IPS-18a (cell line): ENCODE data around the gene TIPRL.

Experiments used
- H3K27ac ChIP-seq: one replicate; pipeline ENCODE4 v1.5.1; 2013; ENCODE audit warnings: low read length
- H3K27me3 ChIP-seq: one replicate; pipeline ENCODE4 v1.6.1; 2013; ENCODE audit warnings: mild to moderate bottlenecking, low read length; ENCODE audit not compliant: control insufficient read depth, insufficient read depth
- H3K36me3 ChIP-seq: one replicate; pipeline ENCODE4 v1.6.1; 2013; ENCODE audit warnings: low read depth, low read length; ENCODE audit not compliant: control insufficient read depth
- H3K4me1 ChIP-seq: one replicate; pipeline ENCODE4 v1.6.1; 2013; ENCODE audit warnings: low read depth, low read length; ENCODE audit not compliant: control insufficient read depth
- H3K4me3 ChIP-seq: one replicate; pipeline ENCODE4 v1.5.1; 2013; ENCODE audit warnings: low read length
- H3K9ac ChIP-seq: one replicate; pipeline ENCODE4 v1.6.1; 2013; ENCODE audit warnings: mild to moderate bottlenecking, low read length, moderate library complexity
- H3K9me3 ChIP-seq: one replicate; pipeline ENCODE4 v1.6.1; 2013; ENCODE audit warnings: low read depth, low read length; ENCODE audit not compliant: control insufficient read depth

TIPRL gene

DNA sequence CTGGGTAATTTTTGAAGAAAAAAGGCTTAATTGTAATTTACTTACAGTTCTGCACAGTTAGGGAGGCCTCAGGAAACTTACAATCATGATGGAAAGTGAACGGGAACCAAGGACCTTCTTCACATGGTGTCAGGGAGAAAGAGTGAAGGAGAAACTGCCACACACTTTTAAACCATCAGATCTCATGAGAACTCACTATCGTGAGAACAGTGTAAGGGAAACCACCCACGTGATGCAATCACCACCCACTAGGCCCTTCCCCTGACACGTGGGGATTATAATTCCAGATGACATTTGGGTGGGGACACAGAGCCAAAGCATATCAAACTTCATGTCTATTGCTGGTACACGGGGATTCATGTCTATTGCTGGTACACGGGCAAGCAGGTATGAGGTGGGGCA, 41.7 kb downstream of the TIPRL start:
- Histone ChIP-seq H3K36me3 (no peaks in the 10 kb centered on the region), H3K4me3 (no peak overlapping the region), H3K9ac (no peak overlapping the region), H3K4me1 (peaks cover 20% of the 10 kb centered on the region), H3K9me3 (no peaks in the 10 kb centered on the region), H3K27me3 (no peaks in the 10 kb centered on the region), H3K27ac (no peak overlapping the region)

- Histone ChIP-seq H3K9ac (no peak overlapping the region), H3K4me3 (no peak overlapping the region), H3K27me3 (peaks cover under 1% of the 10 kb centered on the region), H3K4me1 (peaks cover 20% of the 10 kb centered on the region), H3K9me3 (no peaks in the 10 kb centered on the region), H3K27ac (no peak overlapping the region), H3K36me3 (no peaks in the 10 kb centered on the region)
Measured at GRCh38 chr1:168221275-168221674, 42.5 kb downstream of the TIPRL start.

DNA sequence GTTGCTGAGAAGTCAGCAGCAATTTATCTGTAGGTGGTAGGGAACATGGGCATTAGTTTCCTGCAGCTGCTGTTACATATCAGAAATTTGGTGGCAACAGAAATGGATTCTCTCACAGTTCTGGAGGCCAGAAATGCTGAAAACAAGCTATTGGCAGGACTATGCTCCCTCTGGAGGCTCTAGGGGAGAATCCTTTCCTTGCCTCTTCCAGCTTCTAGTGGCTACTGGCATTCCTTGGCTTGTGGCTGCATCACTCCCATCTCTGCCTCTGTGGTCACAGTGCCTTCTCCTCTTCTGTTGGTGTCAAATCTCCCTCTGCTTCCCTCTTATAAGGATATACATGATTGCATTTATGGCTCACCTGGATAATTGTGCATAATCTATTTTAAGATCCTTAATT, 44.5 kb downstream of the TIPRL start:
- no peak overlapping the region for H3K9ac ChIP-seq
- H3K27me3 ChIP-seq = peaks cover 3% of the 10 kb centered on the region
- H3K9me3 ChIP-seq = no peaks in the 10 kb centered on the region
- H3K36me3 ChIP-seq = no peaks in the 10 kb centered on the region
- no peak overlapping the region for H3K4me3 ChIP-seq
- peaks cover 13% of the 10 kb centered on the region for H3K4me1 ChIP-seq
- H3K27ac ChIP-seq = no peak overlapping the region

DNA sequence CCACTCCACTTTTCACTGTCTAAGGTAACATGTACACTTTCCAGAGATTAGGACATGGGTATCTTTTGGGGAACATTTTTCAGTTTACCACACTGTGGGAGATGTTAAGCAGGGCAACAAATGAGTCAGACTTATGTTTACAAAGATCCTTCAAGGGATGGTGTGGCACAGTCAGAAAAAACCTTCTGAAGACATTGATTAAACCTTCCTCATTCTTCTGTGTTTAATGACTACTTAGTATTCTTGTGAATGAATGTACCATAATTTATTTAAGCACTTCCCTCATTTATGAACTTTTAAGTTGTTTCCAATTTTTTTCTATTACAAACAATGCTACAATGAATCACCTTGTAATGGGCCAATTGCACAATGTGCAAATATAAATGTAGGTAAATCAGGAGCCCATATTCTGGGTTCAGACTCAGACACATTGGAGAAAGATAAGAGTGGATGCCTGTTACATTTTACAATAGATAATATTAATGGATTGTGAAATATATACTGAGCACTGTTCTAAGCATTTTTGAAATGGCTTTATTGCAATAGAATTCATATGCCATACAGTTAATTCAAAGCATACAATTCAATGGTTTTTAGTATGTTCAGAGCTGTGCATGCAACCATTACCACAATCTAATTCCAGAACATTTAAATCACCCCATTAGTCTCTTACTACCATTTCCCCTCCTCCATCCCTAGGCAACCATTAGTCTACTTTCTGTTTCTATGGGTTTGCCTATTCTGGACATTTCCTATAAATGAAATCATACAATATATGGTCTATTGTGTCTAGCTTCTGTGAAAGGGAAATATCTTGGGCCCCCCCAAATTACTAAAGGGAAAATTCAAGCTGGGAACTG, 45.1 kb downstream of the TIPRL start:
- Histone ChIP-seq H3K4me3 (no peak overlapping the region), H3K9ac (no peak overlapping the region), H3K36me3 (no peaks in the 10 kb centered on the region), H3K27me3 (peaks cover 3% of the 10 kb centered on the region), H3K9me3 (no peaks in the 10 kb centered on the region), H3K4me1 (peaks cover 7% of the 10 kb centered on the region), H3K27ac (no peak overlapping the region)

GRCh38 chr1:168224991-168225390, 46.2 kb downstream of the TIPRL start:
- Histone ChIP-seq H3K4me3 (peak overlapping the region; percentile 81), H3K9ac (peak overlapping the region; percentile 80), H3K27ac (no peak overlapping the region)

DNA sequence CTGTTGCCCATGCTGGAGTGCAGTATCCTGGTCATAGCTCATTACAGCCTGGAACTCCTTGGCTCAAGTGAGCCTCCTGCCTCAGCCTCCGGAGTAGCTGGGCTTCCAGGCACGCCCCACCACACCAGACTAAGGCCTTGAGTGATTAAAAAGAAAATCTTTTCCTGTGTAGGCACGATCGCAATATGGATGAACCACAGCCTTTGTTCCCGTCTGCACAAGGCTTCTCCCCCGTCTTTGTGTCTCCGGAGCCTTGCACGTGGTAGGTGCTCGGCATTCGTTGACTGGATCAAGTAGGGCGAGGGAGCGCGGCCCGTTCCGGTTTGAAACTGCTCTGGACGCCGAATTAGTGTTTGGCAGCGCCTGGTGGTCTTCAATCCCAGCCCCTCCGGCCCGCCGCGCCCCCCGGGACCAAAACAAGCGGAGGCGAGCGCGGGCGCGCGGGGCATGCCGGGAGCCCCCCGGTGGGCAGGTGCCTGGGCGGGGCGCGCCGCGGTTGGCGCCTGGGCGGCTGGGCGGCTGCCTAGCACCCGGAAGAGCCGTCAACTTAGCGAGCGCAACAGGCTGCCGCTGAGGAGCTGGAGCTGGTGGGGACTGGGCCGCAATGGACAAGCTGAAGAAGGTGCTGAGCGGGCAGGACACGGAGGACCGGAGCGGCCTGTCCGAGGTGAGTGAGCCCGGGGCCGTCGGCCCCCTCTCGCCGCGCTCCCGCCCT, 46.9 kb downstream of the TIPRL start, which contains the start of gene SFT2D2:
SFT2D2 (plus strand) TSS at position 529 of the 715 bp plus-strand sequence; CDS start at position 605, 76 bp downstream.
- no peaks in the 10 kb centered on the region for H3K9me3 ChIP-seq
- peaks cover 3% of the 10 kb centered on the region for H3K27me3 ChIP-seq
- no peaks in the 10 kb centered on the region for H3K4me1 ChIP-seq
- H3K27ac ChIP-seq = peak within 1 kb of the TSS; percentile 67
- H3K4me3 ChIP-seq = peak within 1 kb of the TSS; percentile 81
- H3K36me3 ChIP-seq = no peaks in the 10 kb centered on the region
- H3K9ac ChIP-seq = peak within 1 kb of the TSS; percentile 80

More at GRCh38 chr1:168224991-168225390, 46.2 kb downstream of the TIPRL start:
- Histone ChIP-seq H3K27me3 (peaks cover 3% of the 10 kb centered on the region), H3K36me3 (no peaks in the 10 kb centered on the region), H3K9me3 (no peaks in the 10 kb centered on the region), H3K4me1 (no peaks in the 10 kb centered on the region)

DNA sequence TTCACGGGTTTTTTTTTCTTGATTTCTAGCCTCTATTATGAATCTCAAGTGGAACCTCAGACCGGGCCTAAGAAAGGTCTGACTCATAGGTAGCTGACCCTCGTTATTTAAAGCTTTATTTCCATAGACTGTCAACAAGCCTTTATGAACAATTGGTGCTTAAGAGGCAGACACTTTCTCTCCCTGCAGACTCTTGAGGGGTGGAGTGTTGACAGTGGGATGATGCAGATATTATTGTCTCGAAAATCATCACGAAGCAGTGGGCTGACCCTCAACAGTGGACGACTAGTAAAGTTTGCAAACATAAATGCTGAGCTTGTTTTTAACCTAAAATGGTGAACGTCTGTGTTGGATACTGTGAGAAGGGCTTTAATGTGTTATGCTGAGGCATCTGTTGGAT, 48.9 kb downstream of the TIPRL start:
- no peaks in the 10 kb centered on the region for H3K9me3 ChIP-seq
- no peak overlapping the region for H3K9ac ChIP-seq
- peaks cover 3% of the 10 kb centered on the region for H3K27me3 ChIP-seq
- H3K36me3 ChIP-seq = no peaks in the 10 kb centered on the region
- no peak overlapping the region for H3K27ac ChIP-seq
- no peak overlapping the region for H3K4me3 ChIP-seq
- H3K4me1 ChIP-seq = no peaks in the 10 kb centered on the region

GRCh38 chr1:168229893-168230292, 51.1 kb downstream of the TIPRL start:
- no peak overlapping the region for H3K4me3 ChIP-seq
- H3K27ac ChIP-seq = no peak overlapping the region
- H3K9ac ChIP-seq = no peak overlapping the region
- no peaks in the 10 kb centered on the region for H3K9me3 ChIP-seq
- H3K27me3 ChIP-seq = peaks cover 3% of the 10 kb centered on the region
- peaks cover 2% of the 10 kb centered on the region for H3K36me3 ChIP-seq
- no peaks in the 10 kb centered on the region for H3K4me1 ChIP-seq

DNA sequence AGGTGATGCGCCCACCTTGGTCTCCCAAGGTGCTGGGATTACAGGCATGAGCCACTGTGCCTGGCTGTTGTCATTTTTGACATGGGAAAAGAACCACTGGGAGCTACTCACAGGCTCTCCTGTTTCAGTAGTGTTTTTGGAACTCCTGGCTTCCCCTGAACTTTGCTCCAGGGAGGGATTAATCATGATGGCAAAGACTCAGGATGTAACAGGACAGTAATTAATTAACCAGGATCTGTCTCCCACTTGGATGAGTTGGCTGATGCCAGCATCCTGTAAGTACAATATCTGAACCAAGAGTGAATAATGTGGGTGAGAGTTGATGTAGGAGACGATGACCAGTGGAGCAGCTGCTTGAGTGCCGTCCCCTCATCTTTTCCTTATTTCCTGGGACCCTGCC, 51.9 kb downstream of the TIPRL start:
- Histone ChIP-seq H3K9ac (no peak overlapping the region), H3K4me1 (no peaks in the 10 kb centered on the region), H3K4me3 (no peak overlapping the region), H3K27me3 (peaks cover 3% of the 10 kb centered on the region), H3K36me3 (peaks cover 2% of the 10 kb centered on the region), H3K27ac (no peak overlapping the region), H3K9me3 (no peaks in the 10 kb centered on the region)

GRCh38 chr1:168234846-168235547, 56.2 kb downstream of the TIPRL start:
- H3K9ac ChIP-seq = no peak overlapping the region
- H3K4me3 ChIP-seq = no peak overlapping the region
- no peak overlapping the region for H3K27ac ChIP-seq
- H3K4me1 ChIP-seq = no peaks in the 10 kb centered on the region
- no peaks in the 10 kb centered on the region for H3K27me3 ChIP-seq
- no peaks in the 10 kb centered on the region for H3K9me3 ChIP-seq
- H3K36me3 ChIP-seq = peaks cover 14% of the 10 kb centered on the region

DNA sequence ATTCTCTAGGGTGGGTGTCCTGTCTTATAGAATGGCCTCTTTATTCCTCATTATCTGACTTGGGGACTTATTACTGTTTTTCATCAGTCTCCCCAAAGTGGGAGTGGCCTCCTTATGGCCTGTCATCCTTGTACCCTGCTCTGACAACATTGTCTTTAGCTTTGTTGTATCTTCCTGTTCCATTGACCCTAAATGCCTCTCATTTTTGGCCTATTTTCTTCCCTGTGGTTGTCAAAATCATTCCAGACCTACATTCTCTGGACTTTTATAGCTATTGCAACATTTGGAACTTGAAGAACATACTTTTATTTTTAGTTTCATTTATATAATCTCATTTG, 56.8 kb downstream of the TIPRL start:
- Histone ChIP-seq H3K27me3 (no peaks in the 10 kb centered on the region), H3K9me3 (no peaks in the 10 kb centered on the region), H3K27ac (no peak overlapping the region), H3K9ac (no peak overlapping the region), H3K4me1 (no peaks in the 10 kb centered on the region), H3K36me3 (peaks cover 14% of the 10 kb centered on the region), H3K4me3 (no peak overlapping the region)
